Measurements from ENCODE around the gene ACACB.

The ACACB gene

GRCh38 chr12:109247831-109248654 lies 131.7 kb downstream of the ACACB start:
- WGBS (ENCODE audit: insufficient coverage, insufficient read length) = no CpG with 5 or more reads among the region's 9 CpGs
- DNase-seq (ENCODE audit: low read depth, low spot score) = no peak
- H3K27me3 ChIP-seq (ENCODE audit: control insufficient read depth, insufficient read depth, low read length) = no peaks in the 10 kb centered on the region
- H3K4me3 ChIP-seq (ENCODE audit: low read length) = no peak overlapping the region
- H3K9me3 ChIP-seq (ENCODE audit: control insufficient read depth, insufficient read depth, low read length) = no peaks in the 10 kb centered on the region
- H3K4me1 ChIP-seq (ENCODE audit: control insufficient read depth, insufficient read depth, low read length) = no peaks in the 10 kb centered on the region
- no peaks in the 10 kb centered on the region for H3K36me3 ChIP-seq (ENCODE audit: control insufficient read depth, insufficient read depth, low read length)
- H3K27ac ChIP-seq (ENCODE audit: low read length) = no peak overlapping the region

GRCh38 chr12:109250523-109250922 lies 134.1 kb downstream of the ACACB start:
- no peaks in the 10 kb centered on the region for H3K4me1 ChIP-seq (ENCODE audit: control insufficient read depth, insufficient read depth, low read length)

GRCh38 chr12:109252799-109253198 lies 136.4 kb downstream of the ACACB start:
- no peak for DNase-seq (ENCODE audit: low read depth, low spot score)
- H3K9me3 ChIP-seq (ENCODE audit: control insufficient read depth, insufficient read depth, low read length) = no peaks in the 10 kb centered on the region; the same call in 1 of the 2 replicates
- no peaks in the 10 kb centered on the region for H3K36me3 ChIP-seq (ENCODE audit: control insufficient read depth, insufficient read depth, low read length)
- H3K27me3 ChIP-seq (ENCODE audit: control insufficient read depth, insufficient read depth, low read length) = no peaks in the 10 kb centered on the region
- no peak overlapping the region for H3K4me3 ChIP-seq (ENCODE audit: low read length)
- no CpG with 5 or more reads among the region's 4 CpGs for WGBS (ENCODE audit: insufficient coverage, insufficient read length)
- no peaks in the 10 kb centered on the region for H3K4me1 ChIP-seq (ENCODE audit: control insufficient read depth, insufficient read depth, low read length)
- no peak overlapping the region for H3K27ac ChIP-seq (ENCODE audit: low read length)

More at GRCh38 chr12:109250523-109250922, 134.1 kb downstream of the ACACB start:
- H3K9me3 ChIP-seq (ENCODE audit: control insufficient read depth, insufficient read depth, low read length) = no peaks in the 10 kb centered on the region; the same call in 1 of the 2 replicates
- H3K27me3 ChIP-seq (ENCODE audit: control insufficient read depth, insufficient read depth, low read length) = no peaks in the 10 kb centered on the region
- H3K36me3 ChIP-seq (ENCODE audit: control insufficient read depth, insufficient read depth, low read length) = no peaks in the 10 kb centered on the region
- H3K27ac ChIP-seq (ENCODE audit: low read length) = no peak overlapping the region
- H3K4me3 ChIP-seq (ENCODE audit: low read length) = no peak overlapping the region
- no peak for DNase-seq (ENCODE audit: low read depth, low spot score)
- WGBS (ENCODE audit: insufficient coverage, insufficient read length) = no CpG with 5 or more reads among the region's 1 CpG

GRCh38 chr12:109253913-109254544 lies 137.6 kb downstream of the ACACB start:
- Histone ChIP-seq H3K36me3 (ENCODE audit: control insufficient read depth, insufficient read depth, low read length) (no peaks in the 10 kb centered on the region), H3K27me3 (ENCODE audit: control insufficient read depth, insufficient read depth, low read length) (no peaks in the 10 kb centered on the region), H3K27ac (ENCODE audit: low read length) (no peak overlapping the region), H3K9me3 (ENCODE audit: control insufficient read depth, insufficient read depth, low read length) (no peaks in the 10 kb centered on the region; the same call in 1 of the 2 replicates), H3K4me1 (ENCODE audit: control insufficient read depth, insufficient read depth, low read length) (no peaks in the 10 kb centered on the region), H3K4me3 (ENCODE audit: low read length) (no peak overlapping the region)
- no peak for DNase-seq (ENCODE audit: low read depth, low spot score)
- WGBS (ENCODE audit: insufficient coverage, insufficient read length) = no CpG with 5 or more reads among the region's 7 CpGs

GRCh38 chr12:109255377-109255776 lies 139.0 kb downstream of the ACACB start:
- no CpG with 5 or more reads among the region's 5 CpGs for WGBS (ENCODE audit: insufficient coverage, insufficient read length)
- Histone ChIP-seq H3K4me1 (ENCODE audit: control insufficient read depth, insufficient read depth, low read length) (no peaks in the 10 kb centered on the region), H3K27ac (ENCODE audit: low read length) (no peak overlapping the region), H3K36me3 (ENCODE audit: control insufficient read depth, insufficient read depth, low read length) (no peaks in the 10 kb centered on the region), H3K27me3 (ENCODE audit: control insufficient read depth, insufficient read depth, low read length) (no peaks in the 10 kb centered on the region), H3K9me3 (ENCODE audit: control insufficient read depth, insufficient read depth, low read length) (no peaks in the 10 kb centered on the region; the same call in 1 of the 2 replicates), H3K4me3 (ENCODE audit: low read length) (no peak overlapping the region)
- no peak for DNase-seq (ENCODE audit: low read depth, low spot score)

GRCh38 chr12:109256011-109256410 lies 139.6 kb downstream of the ACACB start:
- no peak overlapping the region for H3K27ac ChIP-seq (ENCODE audit: low read length)
- WGBS (ENCODE audit: insufficient coverage, insufficient read length) = no CpG with 5 or more reads among the region's 8 CpGs
- no peaks in the 10 kb centered on the region for H3K36me3 ChIP-seq (ENCODE audit: control insufficient read depth, insufficient read depth, low read length)

GRCh38 chr12:109258201-109258600 lies 141.8 kb downstream of the ACACB start:
- Histone ChIP-seq H3K27ac (ENCODE audit: low read length) (no peak overlapping the region), H3K36me3 (ENCODE audit: control insufficient read depth, insufficient read depth, low read length) (no peaks in the 10 kb centered on the region), H3K4me3 (ENCODE audit: low read length) (no peak overlapping the region), H3K4me1 (ENCODE audit: control insufficient read depth, insufficient read depth, low read length) (no peaks in the 10 kb centered on the region), H3K27me3 (ENCODE audit: control insufficient read depth, insufficient read depth, low read length) (no peaks in the 10 kb centered on the region), H3K9me3 (ENCODE audit: control insufficient read depth, insufficient read depth, low read length) (no peaks in the 10 kb centered on the region; the same call in 1 of the 2 replicates)
- DNase-seq (ENCODE audit: low read depth, low spot score) = no peak
- no CpG with 5 or more reads among the region's 6 CpGs for WGBS (ENCODE audit: insufficient coverage, insufficient read length)

More at GRCh38 chr12:109256011-109256410, 139.6 kb downstream of the ACACB start:
- Histone ChIP-seq H3K4me3 (ENCODE audit: low read length) (no peak overlapping the region), H3K9me3 (ENCODE audit: control insufficient read depth, insufficient read depth, low read length) (no peaks in the 10 kb centered on the region; the same call in 1 of the 2 replicates), H3K27me3 (ENCODE audit: control insufficient read depth, insufficient read depth, low read length) (no peaks in the 10 kb centered on the region), H3K4me1 (ENCODE audit: control insufficient read depth, insufficient read depth, low read length) (no peaks in the 10 kb centered on the region)
- DNase-seq (ENCODE audit: low read depth, low spot score) = no peak

GRCh38 chr12:109258607-109259544 lies 142.5 kb downstream of the ACACB start:
- no peak for DNase-seq (ENCODE audit: low read depth, low spot score)
- Histone ChIP-seq H3K4me3 (ENCODE audit: low read length) (no peak overlapping the region), H3K4me1 (ENCODE audit: control insufficient read depth, insufficient read depth, low read length) (no peaks in the 10 kb centered on the region), H3K27me3 (ENCODE audit: control insufficient read depth, insufficient read depth, low read length) (no peaks in the 10 kb centered on the region), H3K9me3 (ENCODE audit: control insufficient read depth, insufficient read depth, low read length) (no peaks in the 10 kb centered on the region), H3K27ac (ENCODE audit: low read length) (no peak overlapping the region), H3K36me3 (ENCODE audit: control insufficient read depth, insufficient read depth, low read length) (no peaks in the 10 kb centered on the region)
- no CpG with 5 or more reads among the region's 16 CpGs for WGBS (ENCODE audit: insufficient coverage, insufficient read length)

- H3K36me3 ChIP-seq (ENCODE audit: control insufficient read depth, insufficient read depth, low read length) = no peaks in the 10 kb centered on the region
- no peak overlapping the region for H3K4me3 ChIP-seq (ENCODE audit: low read length)
- H3K27me3 ChIP-seq (ENCODE audit: control insufficient read depth, insufficient read depth, low read length) = no peaks in the 10 kb centered on the region
- H3K9me3 ChIP-seq (ENCODE audit: control insufficient read depth, insufficient read depth, low read length) = no peaks in the 10 kb centered on the region
- no CpG with 5 or more reads among the region's 1 CpG for WGBS (ENCODE audit: insufficient coverage, insufficient read length)
- no peak for DNase-seq (ENCODE audit: low read depth, low spot score)
- no peaks in the 10 kb centered on the region for H3K4me1 ChIP-seq (ENCODE audit: control insufficient read depth, insufficient read depth, low read length)
- no peak overlapping the region for H3K27ac ChIP-seq (ENCODE audit: low read length)
These were observed 143.1 kb downstream of the ACACB start for GRCh38 chr12:109259545-109259895.

GRCh38 chr12:109261087-109261486 lies 144.7 kb downstream of the ACACB start:
- no CpG with 5 or more reads among the region's 1 CpG for WGBS (ENCODE audit: insufficient coverage, insufficient read length)
- no peak for DNase-seq (ENCODE audit: low read depth, low spot score)

More at GRCh38 chr12:109261087-109261486, 144.7 kb downstream of the ACACB start:
- Histone ChIP-seq H3K9me3 (ENCODE audit: control insufficient read depth, insufficient read depth, low read length) (no peaks in the 10 kb centered on the region), H3K4me1 (ENCODE audit: control insufficient read depth, insufficient read depth, low read length) (no peaks in the 10 kb centered on the region), H3K4me3 (ENCODE audit: low read length) (no peak overlapping the region), H3K27ac (ENCODE audit: low read length) (no peak overlapping the region), H3K27me3 (ENCODE audit: control insufficient read depth, insufficient read depth, low read length) (no peaks in the 10 kb centered on the region), H3K36me3 (ENCODE audit: control insufficient read depth, insufficient read depth, low read length) (no peaks in the 10 kb centered on the region)

Measured in iPS DF 6.9 (cell line).